ENCODE measurements around the gene VAMP2.

The VAMP2 gene

GRCh38 chr17:8143581-8144400, 19.0 kb downstream of the VAMP2 start:
- FAIRE-seq = no peak
- no peak for DNase-seq (ENCODE audit: insufficient read length, low spot score)

- FAIRE-seq = no peak
- no peak for DNase-seq (ENCODE audit: insufficient read length, low spot score)
These were observed 19.7 kb downstream of the VAMP2 start for GRCh38 chr17:8142887-8143580.

GRCh38 chr17:8142158-8142886, 20.4 kb downstream of the VAMP2 start:
- FAIRE-seq (no peak), DNase-seq (ENCODE audit: insufficient read length, low spot score) (no peak)

- no peak for FAIRE-seq
- no peak for DNase-seq (ENCODE audit: insufficient read length, low spot score)
These were observed 21.0 kb downstream of the VAMP2 start for GRCh38 chr17:8141741-8142140.

GRCh38 chr17:8141045-8141444, 21.7 kb downstream of the VAMP2 start:
- FAIRE-seq = no peak
- no peak for DNase-seq (ENCODE audit: insufficient read length, low spot score)

GRCh38 chr17:8140065-8141029, 22.4 kb downstream of the VAMP2 start:
- no peak for FAIRE-seq
- no peak for DNase-seq (ENCODE audit: insufficient read length, low spot score)

GRCh38 chr17:8138672-8139371, 23.9 kb downstream of the VAMP2 start:
- DNase-seq (ENCODE audit: insufficient read length, low spot score) (peak; percentile 86), FAIRE-seq (peak; percentile 100)

- FAIRE-seq = no peak
- no peak for DNase-seq (ENCODE audit: insufficient read length, low spot score)
These were observed 24.4 kb downstream of the VAMP2 start for GRCh38 chr17:8138374-8138671.

GRCh38 chr17:8137645-8138373, 24.9 kb downstream of the VAMP2 start:
- no peak for FAIRE-seq
- no peak for DNase-seq (ENCODE audit: insufficient read length, low spot score)

- DNase-seq (ENCODE audit: insufficient read length, low spot score) = no peak
- no peak for FAIRE-seq
These were observed 28.8 kb downstream of the VAMP2 start for GRCh38 chr17:8133941-8134340.

- FAIRE-seq = no peak
- no peak for DNase-seq (ENCODE audit: insufficient read length, low spot score)
These were observed 29.3 kb downstream of the VAMP2 start for GRCh38 chr17:8133399-8133798.

- FAIRE-seq = peak; percentile 52
- no peak for DNase-seq (ENCODE audit: insufficient read length, low spot score)
These were observed 30.8 kb downstream of the VAMP2 start for GRCh38 chr17:8131844-8132441.

- no peak for FAIRE-seq
- no peak for DNase-seq (ENCODE audit: insufficient read length, low spot score)
These were observed 34.5 kb downstream of the VAMP2 start for GRCh38 chr17:8128125-8128784.

GRCh38 chr17:8126491-8127066, 36.2 kb downstream of the VAMP2 start:
- DNase-seq (ENCODE audit: insufficient read length, low spot score) (no peak), FAIRE-seq (peak; percentile 8)

- no peak for DNase-seq (ENCODE audit: insufficient read length, low spot score)
- peak; percentile 8 for FAIRE-seq
These were observed 36.7 kb downstream of the VAMP2 start for GRCh38 chr17:8125947-8126490.

GRCh38 chr17:8125154-8125946, 37.4 kb downstream of the VAMP2 start:
- FAIRE-seq (peak; percentile 89), DNase-seq (ENCODE audit: insufficient read length, low spot score) (no peak)

All from GM19239 (cell line).